ENCODE measurements around the gene BOLL. TPM values are rescaled to one million over a fixed set of nuclear protein-coding genes. Genes with fewer than 3 reads are reported as not detected.

Gene BOLL
- total RNA-seq, 3 donors from 2014 or later = 0.29 TPM; not detected in 2

DNA sequence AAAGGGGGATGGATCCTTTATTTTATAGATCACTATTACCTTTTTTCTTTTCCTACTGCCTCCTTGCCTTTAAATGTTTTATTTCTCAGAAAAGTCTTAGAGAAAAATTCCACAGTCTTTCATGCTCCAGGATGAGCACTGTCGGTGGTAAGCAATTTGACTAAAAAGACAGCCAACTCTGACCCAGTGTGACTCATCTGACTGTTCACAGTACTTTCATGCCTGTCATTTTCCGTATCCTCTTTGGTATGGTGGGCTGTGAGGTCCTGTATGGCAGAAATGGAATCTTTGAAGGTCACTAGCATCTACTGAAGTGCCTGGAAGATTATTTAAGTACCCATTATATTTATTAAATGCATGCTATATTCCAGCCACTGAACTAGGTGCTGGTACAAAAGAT lies 107.6 kb downstream of the BOLL start:
- H3K9me3 ChIP-seq = no peaks in the 10 kb centered on the region
- no peaks in the 10 kb centered on the region for H3K36me3 ChIP-seq
- DNase-seq (ENCODE audit: low spot score in 2 of 2) = no peak
- H3K4me3 ChIP-seq = no peak overlapping the region
- TF ChIP-seq POLR2AphosphoS5 (IDR thresholded peaks at IDR 0.05) (no peak), POLR2A (IDR thresholded peaks at IDR 0.05) (no peak)
- TF ChIP-seq, protein P1, sequence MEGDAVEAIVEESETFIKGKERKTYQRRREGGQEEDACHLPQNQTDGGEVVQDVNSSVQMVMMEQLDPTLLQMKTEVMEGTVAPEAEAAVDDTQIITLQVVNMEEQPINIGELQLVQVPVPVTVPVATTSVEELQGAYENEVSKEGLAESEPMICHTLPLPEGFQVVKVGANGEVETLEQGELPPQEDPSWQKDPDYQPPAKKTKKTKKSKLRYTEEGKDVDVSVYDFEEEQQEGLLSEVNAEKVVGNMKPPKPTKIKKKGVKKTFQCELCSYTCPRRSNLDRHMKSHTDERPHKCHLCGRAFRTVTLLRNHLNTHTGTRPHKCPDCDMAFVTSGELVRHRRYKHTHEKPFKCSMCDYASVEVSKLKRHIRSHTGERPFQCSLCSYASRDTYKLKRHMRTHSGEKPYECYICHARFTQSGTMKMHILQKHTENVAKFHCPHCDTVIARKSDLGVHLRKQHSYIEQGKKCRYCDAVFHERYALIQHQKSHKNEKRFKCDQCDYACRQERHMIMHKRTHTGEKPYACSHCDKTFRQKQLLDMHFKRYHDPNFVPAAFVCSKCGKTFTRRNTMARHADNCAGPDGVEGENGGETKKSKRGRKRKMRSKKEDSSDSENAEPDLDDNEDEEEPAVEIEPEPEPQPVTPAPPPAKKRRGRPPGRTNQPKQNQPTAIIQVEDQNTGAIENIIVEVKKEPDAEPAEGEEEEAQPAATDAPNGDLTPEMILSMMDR (IDR thresholded peaks at IDR 0.05) = no peak
- intact Hi-C loops (cut with DNase I; ENCODE audit: low total_unique reads) = no loop called here
- no peaks in the 10 kb centered on the region for H3K4me1 ChIP-seq
- no peak overlapping the region for H3K27ac ChIP-seq
- no peaks in the 10 kb centered on the region for H3K27me3 ChIP-seq

DNA sequence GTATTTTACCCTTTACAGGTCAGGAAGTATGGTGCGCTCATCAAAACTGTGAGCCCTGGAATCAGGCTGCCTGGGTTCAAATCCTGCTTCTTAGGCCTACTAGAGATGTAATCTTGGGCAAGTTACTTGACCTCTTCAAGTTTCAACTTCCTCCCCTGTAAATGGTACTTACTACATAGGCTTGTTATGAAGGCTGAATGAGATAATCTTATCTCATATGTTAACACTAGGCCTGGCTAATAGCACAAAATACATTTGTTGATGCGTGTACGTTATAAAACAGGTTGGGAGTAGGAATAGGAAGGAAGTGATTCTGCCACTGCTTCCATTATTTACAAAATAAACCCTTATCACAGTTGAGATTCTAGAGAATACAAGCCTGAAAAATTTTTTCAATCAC lies 108.1 kb downstream of the BOLL start:
- H3K27ac ChIP-seq = peak overlapping the region in 1 of 2 donors; percentile 23
- H3K9me3 ChIP-seq = no peaks in the 10 kb centered on the region
- no peak overlapping the region for H3K4me3 ChIP-seq
- no peak for TF ChIP-seq POLR2AphosphoS5 (IDR thresholded peaks at IDR 0.05)
- no peak for TF ChIP-seq POLR2A (IDR thresholded peaks at IDR 0.05)
- TF ChIP-seq, protein P1 (IDR thresholded peaks at IDR 0.05) = no peak
- H3K27me3 ChIP-seq = no peaks in the 10 kb centered on the region
- H3K4me1 ChIP-seq = no peaks in the 10 kb centered on the region
- intact Hi-C loops (cut with DNase I; ENCODE audit: low total_unique reads) = no loop called here
- DNase-seq (ENCODE audit: low spot score in 2 of 2) = no peak
- no peaks in the 10 kb centered on the region for H3K36me3 ChIP-seq

Other genes starting within 250 kb of the BOLL start
- gene RFTN2, start 109.7 kb downstream of the BOLL start, total RNA-seq = 10 to 100 TPM in 1 of 3 donors, 1 to 10 TPM in 2; 2.3 to 21.1 (median 7.6) TPM
- gene MARS2, start 80.0 kb downstream of the BOLL start, total RNA-seq = 10 to 100 TPM in 1 of 3 donors, 1 to 10 TPM in 2; 5.4 to 11.9 (median 6.9) TPM
- 10 to 100 TPM in 2 of 3 donors, 1 to 10 TPM in 1; 6.6 to 11.3 (median 11.1) TPM for gene PLCL1, start 19.3 kb upstream of the BOLL start, total RNA-seq

All from breast epithelium (tissue), 4 donors.